ENCODE results near the gene SAMD4A. TPM values are rescaled to one million over a fixed set of nuclear protein-coding genes. Genes with fewer than 3 reads are reported as not detected.

The SAMD4A gene
- total and polyA plus RNA-seq, 12 donors: 14.0 to 284 (median 191) TPM

DNA sequence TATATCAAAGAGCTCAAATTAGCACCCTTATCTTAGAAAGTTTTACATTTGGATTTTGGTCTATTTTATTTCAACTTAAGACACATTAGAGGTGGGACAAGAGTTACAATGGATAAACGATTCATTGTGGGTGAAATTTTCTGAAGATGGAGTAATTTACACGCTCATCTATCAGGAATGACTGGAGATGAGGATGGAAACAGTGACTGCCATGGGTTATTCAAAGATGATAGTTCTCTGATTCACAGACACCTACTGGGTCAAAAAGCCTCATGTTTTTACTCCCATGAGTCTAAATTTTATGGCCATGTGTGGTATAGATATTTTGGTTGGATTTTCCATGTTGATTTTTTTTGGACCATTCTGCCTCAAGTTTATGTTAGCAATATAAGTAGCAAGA, 22.1 kb downstream of the SAMD4A start:
- H3K9me3 ChIP-seq: peaks cover 0 to 7% (median 0%) of the 10 kb centered on the region in 11 donors
- ATAC-seq (no peak), DNase-seq (no peak)
- no peak overlapping the region for H3K4me3 ChIP-seq
- intact Hi-C loops (cut with DNase I): no loop called here
- TF ChIP-seq, protein P1, sequence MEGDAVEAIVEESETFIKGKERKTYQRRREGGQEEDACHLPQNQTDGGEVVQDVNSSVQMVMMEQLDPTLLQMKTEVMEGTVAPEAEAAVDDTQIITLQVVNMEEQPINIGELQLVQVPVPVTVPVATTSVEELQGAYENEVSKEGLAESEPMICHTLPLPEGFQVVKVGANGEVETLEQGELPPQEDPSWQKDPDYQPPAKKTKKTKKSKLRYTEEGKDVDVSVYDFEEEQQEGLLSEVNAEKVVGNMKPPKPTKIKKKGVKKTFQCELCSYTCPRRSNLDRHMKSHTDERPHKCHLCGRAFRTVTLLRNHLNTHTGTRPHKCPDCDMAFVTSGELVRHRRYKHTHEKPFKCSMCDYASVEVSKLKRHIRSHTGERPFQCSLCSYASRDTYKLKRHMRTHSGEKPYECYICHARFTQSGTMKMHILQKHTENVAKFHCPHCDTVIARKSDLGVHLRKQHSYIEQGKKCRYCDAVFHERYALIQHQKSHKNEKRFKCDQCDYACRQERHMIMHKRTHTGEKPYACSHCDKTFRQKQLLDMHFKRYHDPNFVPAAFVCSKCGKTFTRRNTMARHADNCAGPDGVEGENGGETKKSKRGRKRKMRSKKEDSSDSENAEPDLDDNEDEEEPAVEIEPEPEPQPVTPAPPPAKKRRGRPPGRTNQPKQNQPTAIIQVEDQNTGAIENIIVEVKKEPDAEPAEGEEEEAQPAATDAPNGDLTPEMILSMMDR (IDR thresholded peaks at IDR 0.05): no peak
- H3K27me3 ChIP-seq: no peaks in the 10 kb centered on the region
- 74 to 78% methylated on average over 2 of the region's 2 CpGs for WGBS, 2 donors
- peaks cover 0 to 66% (median 20%) of the 10 kb centered on the region in 9 donors for H3K4me1 ChIP-seq
- peaks cover 0 to 6% (median 0%) of the 10 kb centered on the region in 9 donors for H3K36me3 ChIP-seq
- H3K27ac ChIP-seq: no peak overlapping the region

DNA sequence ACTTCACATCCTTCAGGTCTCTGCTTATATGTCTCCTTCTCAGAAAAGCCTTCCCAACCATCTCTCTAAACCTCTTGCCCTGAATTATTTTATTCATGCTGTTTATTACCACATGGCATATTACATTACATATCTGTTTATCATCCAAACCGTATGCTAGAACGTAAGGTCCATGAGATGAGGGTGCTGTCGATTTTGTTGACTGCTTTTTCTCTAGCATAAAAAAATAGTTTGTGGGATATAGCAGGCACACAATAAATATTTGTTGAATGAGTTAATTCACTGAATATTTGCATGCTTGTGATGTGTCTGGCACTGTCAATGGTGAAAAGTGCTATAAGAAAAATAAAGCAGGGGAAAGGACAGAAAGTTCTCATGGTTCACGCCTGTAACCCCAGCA, 22.9 kb downstream of the SAMD4A start:
- Histone ChIP-seq H3K4me3 (no peak overlapping the region), H3K36me3 (peaks cover 0 to 6% (median 0%) of the 10 kb centered on the region in 9 donors), H3K27me3 (no peaks in the 10 kb centered on the region), H3K27ac (peak overlapping the region in 1 of 10 donors; percentile 22), H3K9me3 (peaks cover 0 to 7% (median 0%) of the 10 kb centered on the region in 11 donors), H3K4me1 (peaks cover 0 to 65% (median 25%) of the 10 kb centered on the region in 9 donors)
- TF ChIP-seq, protein P1 (IDR thresholded peaks at IDR 0.05): no peak
- 69 to 70% methylated on average over 4 of the region's 4 CpGs for WGBS, 2 donors
- intact Hi-C loops (cut with DNase I): no loop called here
- DNase-seq (no peak), ATAC-seq (no peak)

DNA sequence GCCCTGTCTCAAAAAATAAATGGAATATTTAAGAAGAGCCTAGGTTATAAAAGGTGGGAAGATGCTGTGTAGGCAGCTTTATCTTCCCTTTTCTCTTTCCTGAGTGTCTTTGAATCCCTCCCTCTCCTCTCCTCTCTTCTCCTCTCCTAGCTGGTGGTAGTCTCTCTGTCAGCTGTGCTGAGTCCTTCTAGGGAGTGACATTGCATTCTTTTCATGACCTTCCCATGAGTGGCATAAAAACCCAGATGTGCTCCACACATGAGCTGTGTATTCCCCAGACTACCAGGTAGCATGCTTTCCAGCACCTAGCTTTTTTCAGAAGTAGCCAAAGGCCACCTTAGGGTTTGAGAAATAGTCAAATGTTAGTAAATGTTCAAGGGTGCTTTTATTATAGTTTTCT, 23.6 kb downstream of the SAMD4A start:
- H3K9me3 ChIP-seq: peaks cover 0 to 7% (median 0%) of the 10 kb centered on the region in 11 donors
- H3K36me3 ChIP-seq: peaks cover 0 to 5% (median 0%) of the 10 kb centered on the region in 9 donors
- no peaks in the 10 kb centered on the region for H3K27me3 ChIP-seq
- H3K27ac ChIP-seq: peak overlapping the region in 1 of 10 donors; percentile 22
- H3K4me3 ChIP-seq: no peak overlapping the region
- ATAC-seq (peak in 6 of 8 donors; percentile 46 to 73 (median 62)), DNase-seq (no peak)
- H3K4me1 ChIP-seq: peaks cover 0 to 62% (median 27%) of the 10 kb centered on the region in 9 donors
- intact Hi-C loops (cut with DNase I): no loop called here
- TF ChIP-seq, protein P1 (IDR thresholded peaks at IDR 0.05): no peak

DNA sequence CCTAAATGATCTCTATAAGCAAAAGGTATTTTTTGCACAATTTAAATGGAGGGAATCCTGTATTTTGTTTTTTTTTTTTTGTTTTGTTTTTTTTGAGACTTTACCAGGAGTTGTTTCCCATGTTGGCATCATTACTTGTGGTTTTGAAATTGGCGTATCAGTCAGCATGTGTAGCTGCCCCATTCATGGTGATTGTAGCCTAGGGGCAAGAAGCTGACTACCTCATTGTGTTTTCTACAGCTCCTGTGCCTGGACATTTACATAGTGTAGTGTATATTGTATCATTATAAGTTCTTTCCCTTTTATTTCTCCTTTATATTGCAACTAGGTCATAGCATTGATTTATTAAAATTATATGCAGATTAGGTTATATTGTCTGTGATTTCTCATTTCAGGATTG, 24.5 kb downstream of the SAMD4A start:
- intact Hi-C loops (cut with DNase I): no loop called here
- TF ChIP-seq, protein P1 (IDR thresholded peaks at IDR 0.05): no peak
- Histone ChIP-seq H3K36me3 (no peaks in the 10 kb centered on the region), H3K4me3 (no peak overlapping the region), H3K27ac (peak overlapping the region in 1 of 10 donors; percentile 13), H3K4me1 (peaks cover 0 to 67% (median 27%) of the 10 kb centered on the region in 9 donors), H3K27me3 (no peaks in the 10 kb centered on the region), H3K9me3 (peaks cover 0 to 6% (median 0%) of the 10 kb centered on the region in 11 donors)
- no peak for DNase-seq
- WGBS, 2 donors: 79 to 86% methylated on average over 1 of the region's 1 CpG
- ATAC-seq: no peak

All from heart right ventricle (tissue), 16 donors.